ENCODE data around the gene FAM219B. TPM values are rescaled to one million over a fixed set of nuclear protein-coding genes. Genes with fewer than 3 reads are reported as not detected.

The FAM219B gene
- total and polyA plus RNA-seq, 2 of the 8 experiments (the other 6 are each of a cell fraction or from before 2014, with no cell fraction given), result 57.1 to 66.6 TPM

- Histone ChIP-seq H2BK15ac (ENCODE audit: low read length) (0 out of 2 replicates have a peak overlapping the region, but pooled peaks have one; percentile 63), H3K27ac (ENCODE audit: low read depth, low read length) (no peak overlapping the region), H3K23ac (ENCODE audit: insufficient read length) (no peak overlapping the region), H3K23me2 (ENCODE audit: low read depth, low read length) (peaks cover 4% of the 10 kb centered on the region; the same call in 1 of the 2 replicates), H3K4me1 (replicated peaks in 1 of 4; ENCODE audit: control insufficient read depth in 3 of 4, insufficient read depth in 4 of 4, low read length in 3 of 4) (peaks cover 3 to 19% (median 9%) of the 10 kb centered on the region in 4 experiments), H3K18ac (ENCODE audit: extremely low read depth, low read length) (no peak overlapping the region), H4K91ac (replicated peaks; ENCODE audit: insufficient read length, low read length) (no peak overlapping the region), H3K27me3 (replicated peaks in 1 of 4; ENCODE audit: control insufficient read depth in 3 of 4, extremely low read depth in 1 of 4, insufficient read depth in 3 of 4, low read length in 3 of 4) (peaks cover 0 to 5% (median 4%) of the 10 kb centered on the region in 4 experiments; a peak in 5 of 7 replicates), H2BK20ac (ENCODE audit: low read length) (no peak overlapping the region), H3K14ac (ENCODE audit: insufficient read length) (no peak overlapping the region), H4K20me1 (replicated peaks in 1 of 2; ENCODE audit: control insufficient read depth in 1 of 2, insufficient read depth in 2 of 2, low read length in 2 of 2) (peaks cover 0 to 4% of the 10 kb centered on the region in 2 experiments), H2AK5ac (ENCODE audit: low read depth, low read length) (no peak overlapping the region), H3K4me3 (ENCODE audit: extremely low read depth in 1 of 4, insufficient read depth in 2 of 4, low read depth in 3 of 4, low read length in 4 of 4) (no peak overlapping the region), H3K9ac (replicated peaks in 1 of 4; ENCODE audit: extremely low read depth in 1 of 4, low read depth in 3 of 4, low read length in 3 of 4) (no peak overlapping the region), H2BK12ac (ENCODE audit: low read depth, low read length) (peak overlapping the region; percentile 3; the same call in 1 of the 2 replicates), H2BK120ac (replicated peaks; ENCODE audit: low read depth, low read length) (no peak overlapping the region), H3K79me2 (ENCODE audit: control insufficient read depth in 1 of 2, insufficient read depth in 2 of 2, low read length in 2 of 2) (peaks cover 0 to 14% of the 10 kb centered on the region in 2 experiments; a peak in 2 of 4 replicates), H3K36me3 (ENCODE audit: control insufficient read depth in 2 of 4, insufficient read depth in 4 of 4, low read length in 3 of 4) (no peaks in the 10 kb centered on the region), H3K9me3 (ENCODE audit: insufficient read depth in 2 of 2, low read depth in 1 of 2, low read length in 1 of 2) (no peaks in the 10 kb centered on the region), H3K4me2 (ENCODE audit: insufficient read depth in 1 of 2, low read depth in 2 of 2, low read length in 2 of 2) (peak overlapping the region; percentile 1 to 40), H3K4ac (replicated peaks; ENCODE audit: insufficient read length, low read depth, low read length) (no peak overlapping the region), H4K5ac (ENCODE audit: insufficient read length, low read depth, low read length) (no peak overlapping the region), H4K8ac (ENCODE audit: extremely low read depth, insufficient read depth, low read length) (no peak overlapping the region), H2AFZ (ENCODE audit: low read length) (0 out of 2 replicates have a peak overlapping the region, but pooled peaks have one; percentile 59), H3K56ac (replicated peaks; ENCODE audit: insufficient read length, low read depth, low read length) (no peak overlapping the region), H3K79me1 (ENCODE audit: low read depth, low read length) (0 out of 2 replicates have a peak, but pooled peaks cover 2% of the 10 kb centered on the region), H2BK5ac (ENCODE audit: low read depth, low read length) (no peak overlapping the region)
- WGBS, 2 experiments (ENCODE audit: extremely low coverage in 1 of 2, insufficient coverage in 1 of 2, insufficient read length in 1 of 2, insufficient replicate concordance in 2 of 2, low coverage in 1 of 2, low lambda C conversion rate in 2 of 2, missing lambda C conversion rate in 1 of 2), result 39% methylated on average over 7 of the region's 7 CpGs; no CpG with 5 or more reads in 1 of the 2 experiments
- ChIA-PET POLR2A (ENCODE audit: partially characterized antibody) (interaction anchor here (0.5 to 2.9 kb wide), 9 partner anchors 8 to 515 kb away, joined by 3 to 16 read pairs (median 5); partner anchors contain the start of genes COX5A, FAM219B and MPI), CTCF (ENCODE audit: partially characterized antibody) (interaction anchor here (0.6 to 6.1 kb wide), 52 partner anchors 9 to 701 kb away, joined by 3 to 52 read pairs (median 5); partner anchors contain the start of genes COX5A, FAM219B and ULK3)
- peak; percentile 96 for FAIRE-seq
- DNase-seq (ENCODE audit: low read depth in 1 of 2, low spot score in 2 of 2), result peak in 1 of 2 experiments; percentile 97
- TF ChIP-seq TBP (IDR thresholded peaks at IDR 0.05; ENCODE audit: low read depth, low read length), result no peak
- no peak for TF ChIP-seq USF2 (IDR thresholded peaks at IDR 0.05; ENCODE audit: low read length)
- TF ChIP-seq TAF1 (IDR thresholded peaks at IDR 0.05; ENCODE audit: low read depth, low read length), result no peak
- TF ChIP-seq SAP30 (IDR thresholded peaks at IDR 0.05; ENCODE audit: insufficient read depth, insufficient replicate concordance, low read length), result no peak
- TF ChIP-seq TEAD4 (IDR thresholded peaks at IDR 0.05; ENCODE audit: low read depth, low read length), result 0 out of 2 replicates have a peak, but pooled peaks have one; percentile 34
- no peak for TF ChIP-seq ZNF274 (IDR thresholded peaks at IDR 0.05; ENCODE audit: borderline replicate concordance, extremely low read depth, low read length)
- TF ChIP-seq SP1 (IDR thresholded peaks at IDR 0.05; ENCODE audit: low read depth, low read length), result no peak
- peak; percentile 43; the same call in 1 of the 2 replicates for TF ChIP-seq CHD2 (IDR thresholded peaks at IDR 0.05; ENCODE audit: low read length)
- TF ChIP-seq JUND (IDR thresholded peaks at IDR 0.05; ENCODE audit: low read length), result peak; percentile 55; the same call in 1 of the 2 replicates
- peak; percentile 95 for TF ChIP-seq CEBPB (IDR thresholded peaks at IDR 0.05; ENCODE audit: low read depth, low read length)
- TF ChIP-seq POLR2A (IDR thresholded peaks at IDR 0.05; ENCODE audit: control extremely low read depth in 1 of 2, low read depth in 2 of 2, low read length in 2 of 2), result no peak
Measured at GRCh38 chr15:74950078-74950908, 43.6 kb upstream of the FAM219B start.

Data from H1 (cell line).